HG03108 (cell line): ENCODE results near the gene SNRPA.
"Not testable (repeated sequence)": the region's sequence is repeated elsewhere in the genome, so short reads cannot be mapped to it uniquely, and the experiment has no call there.

ENCODE experiments used
- ATAC-seq: cut with Tn5 transposase; IDR thresholded peaks from one replicate; pipeline ENCODE4 v1.9.1; 2021; ENCODE audit warnings: moderate library complexity; ENCODE audit not compliant: unreplicated experiment

The SNRPA gene

DNA sequence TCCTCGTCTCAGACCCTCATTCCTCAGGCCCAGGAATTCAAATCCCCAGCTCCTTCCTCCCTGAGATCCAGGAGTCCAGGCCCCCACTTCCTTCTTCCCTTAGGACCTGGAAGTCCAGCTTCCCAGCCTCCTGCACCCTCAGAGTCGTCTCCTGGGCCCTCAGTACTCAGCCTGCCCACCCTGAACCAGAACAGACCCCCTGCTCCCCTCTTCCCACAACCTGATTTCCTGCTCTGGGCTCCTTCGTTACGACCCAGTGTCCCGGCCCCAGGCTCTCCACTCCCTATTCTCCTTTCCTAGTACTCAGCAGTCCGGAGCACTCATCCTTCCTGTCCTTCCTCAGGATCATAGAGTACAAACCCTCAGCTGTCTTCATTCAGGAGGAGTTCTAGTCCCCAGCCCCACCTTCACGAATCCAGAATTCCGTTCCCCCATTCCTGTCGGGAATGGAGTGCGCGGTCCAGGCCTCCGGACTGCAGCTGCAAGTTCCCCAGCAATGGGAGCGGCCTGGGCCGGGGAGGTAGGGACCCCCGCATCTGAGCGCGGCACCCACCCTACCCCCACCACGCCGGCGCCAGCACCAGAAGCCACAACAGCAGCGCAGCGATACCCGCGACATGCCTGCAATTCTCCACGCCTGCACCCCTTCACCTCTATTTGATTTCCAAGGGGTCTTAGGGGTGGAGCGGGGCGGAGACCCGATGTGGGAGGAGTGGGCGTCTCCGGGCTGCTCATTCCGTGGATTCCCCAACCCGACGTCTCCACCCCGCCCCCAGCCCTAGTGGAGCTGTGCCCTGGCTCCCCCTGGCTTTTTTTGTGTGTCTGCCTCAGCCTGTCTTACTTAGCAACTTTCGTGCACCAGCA lies 60.7 kb downstream of the SNRPA start:
- ATAC-seq, result no peak

DNA sequence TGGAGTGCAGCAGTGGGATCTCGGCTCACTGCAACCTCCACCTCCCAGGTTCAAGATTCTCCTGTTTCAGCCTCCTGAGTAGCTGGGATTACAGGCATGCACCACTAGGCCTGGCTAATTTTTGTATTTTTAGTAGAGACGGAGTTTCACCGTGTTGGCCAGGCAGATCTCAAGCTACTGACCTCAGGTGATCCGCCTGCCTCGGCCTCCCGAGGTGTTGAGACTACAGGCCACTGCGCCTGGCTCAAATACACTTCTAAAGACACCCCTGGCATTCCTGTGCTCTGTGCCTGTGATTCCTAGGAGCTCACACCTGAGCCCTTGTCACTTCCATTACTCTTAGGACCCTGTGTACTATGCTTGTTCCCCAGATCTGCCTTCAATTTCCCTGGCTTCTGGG lies 61.6 kb downstream of the SNRPA start:
- ATAC-seq, result not testable (repeated sequence)

DNA sequence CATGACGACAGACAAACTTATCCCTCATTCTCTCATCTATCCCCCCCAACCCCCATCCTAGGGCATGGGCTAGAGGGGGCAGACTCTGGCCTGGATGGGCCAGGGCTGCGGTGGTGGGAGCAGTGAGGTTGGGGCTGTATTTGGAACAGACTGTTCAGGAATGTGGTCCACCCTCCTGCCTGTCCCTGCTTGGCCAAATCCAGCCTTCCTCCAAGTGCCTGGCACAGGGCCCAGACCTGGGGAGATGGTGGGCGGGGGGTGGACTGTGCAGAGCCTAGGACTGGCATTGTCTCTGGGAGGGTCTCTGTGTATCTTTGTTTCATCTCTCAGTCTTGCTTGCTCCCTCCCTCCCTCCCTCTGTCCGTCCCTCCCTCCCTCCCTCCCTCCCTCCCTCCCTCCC lies 62.2 kb downstream of the SNRPA start:
- ATAC-seq, result no peak
